ENCODE data around the gene TRAF7. TPM values are rescaled to one million over a fixed set of nuclear protein-coding genes. Genes with fewer than 3 reads are reported as not detected.

TRAF7 gene
- total RNA-seq, 1 experiment from 2014 or later, result 35.9 TPM

GRCh38 chr16:2187212-2187611 lies 31.6 kb downstream of the TRAF7 start:
- peaks cover 20% of the 10 kb centered on the region for H3K27me3 ChIP-seq
- DNase-seq, result no peak

GRCh38 chr16:2188395-2188794 lies 32.8 kb downstream of the TRAF7 start:
- H3K4me1 ChIP-seq, result no peaks in the 10 kb centered on the region

More at GRCh38 chr16:2187212-2187611, 31.6 kb downstream of the TRAF7 start:
- Histone ChIP-seq H3K36me3 (no peaks in the 10 kb centered on the region), H3K4me1 (no peaks in the 10 kb centered on the region), H3K4me3 (no peak overlapping the region), H3K9me3 (replicated peaks) (no peaks in the 10 kb centered on the region), H3K27ac (no peak overlapping the region)

DNA sequence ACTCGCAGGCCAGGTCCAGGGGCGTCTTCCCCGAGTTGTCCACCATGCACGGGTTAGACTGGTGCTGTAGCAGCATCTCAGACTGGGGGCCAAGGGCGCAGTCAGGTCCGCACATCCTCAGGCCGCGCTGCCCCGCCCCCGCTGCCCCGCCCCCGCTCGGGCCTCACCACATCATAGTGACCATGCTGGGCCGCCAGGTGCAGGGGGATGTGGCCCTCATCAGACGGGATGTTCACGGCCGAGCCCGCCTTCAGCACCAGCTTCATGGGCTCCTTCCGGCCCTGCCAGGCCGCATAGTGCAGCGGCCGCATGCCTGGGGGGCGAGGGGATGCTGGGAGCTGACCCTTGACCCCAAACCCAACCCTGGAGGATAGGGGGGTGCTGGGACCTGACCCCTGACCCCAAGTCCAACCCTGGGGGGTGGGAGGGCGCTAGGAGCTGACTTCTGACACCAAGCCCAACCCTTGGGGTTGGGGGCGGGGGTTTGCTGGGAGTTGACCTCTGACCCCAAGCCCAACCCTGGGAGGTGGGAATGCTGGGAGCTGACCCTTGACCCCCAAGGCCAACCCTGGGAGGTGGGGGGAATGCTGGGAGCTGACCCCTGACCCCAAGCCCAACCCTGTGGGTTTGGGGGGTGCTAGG lies 33.8 kb downstream of the TRAF7 start:
- Histone ChIP-seq H3K9me3 (replicated peaks) (no peaks in the 10 kb centered on the region), H3K4me3 (no peak overlapping the region), H3K36me3 (no peaks in the 10 kb centered on the region), H3K27ac (no peak overlapping the region), H3K4me1 (no peaks in the 10 kb centered on the region), H3K27me3 (peaks cover 33% of the 10 kb centered on the region)
- no peak for DNase-seq

More at GRCh38 chr16:2188395-2188794, 32.8 kb downstream of the TRAF7 start:
- Histone ChIP-seq H3K27me3 (peaks cover 24% of the 10 kb centered on the region), H3K27ac (no peak overlapping the region), H3K4me3 (no peak overlapping the region), H3K36me3 (no peaks in the 10 kb centered on the region), H3K9me3 (replicated peaks) (no peaks in the 10 kb centered on the region)
- no peak for DNase-seq

- no peak for DNase-seq
- Histone ChIP-seq H3K9me3 (replicated peaks) (no peaks in the 10 kb centered on the region), H3K27ac (no peak overlapping the region), H3K4me1 (no peaks in the 10 kb centered on the region), H3K36me3 (no peaks in the 10 kb centered on the region), H3K27me3 (peaks cover 41% of the 10 kb centered on the region), H3K4me3 (no peak overlapping the region)
These were observed 34.5 kb downstream of the TRAF7 start for GRCh38 chr16:2190002-2190658.

DNA sequence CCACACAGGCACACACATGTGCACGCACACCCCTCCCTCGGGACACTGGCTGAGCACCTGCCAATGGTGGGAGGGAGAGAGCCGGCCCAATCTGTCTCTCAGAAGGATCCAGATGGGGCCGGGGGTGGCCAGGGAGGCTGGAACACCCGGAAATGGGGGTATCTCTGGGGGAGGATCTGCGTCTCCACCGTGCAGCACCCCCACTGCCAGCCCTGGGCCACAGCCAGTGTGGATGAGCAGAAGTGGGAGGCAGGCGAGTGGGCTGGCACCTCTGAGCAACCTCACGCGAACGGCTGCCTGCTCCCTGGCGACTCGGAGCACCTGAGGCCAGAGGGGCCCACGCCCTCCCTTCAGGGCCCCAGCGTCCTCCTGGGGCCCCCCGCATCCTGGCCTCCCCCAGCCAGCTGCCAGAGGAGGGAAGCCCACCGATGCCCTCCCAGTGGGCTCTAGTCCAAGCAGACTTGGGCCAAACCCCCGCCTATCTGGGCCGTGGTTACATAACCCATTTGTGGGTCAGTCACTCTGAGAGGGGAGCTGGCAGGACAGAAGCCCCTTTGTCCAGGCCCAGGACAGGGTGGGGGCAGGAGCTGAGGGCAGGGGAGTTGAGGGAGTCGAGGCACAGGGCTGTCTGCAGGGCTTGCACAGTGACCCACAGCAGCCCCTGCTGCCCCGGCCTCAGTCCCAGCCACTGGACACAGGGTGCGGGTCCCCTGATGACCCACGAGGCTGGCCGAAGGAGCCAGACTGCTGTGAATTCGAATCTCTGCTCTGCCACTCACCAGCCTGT lies 35.3 kb downstream of the TRAF7 start:
- H3K9me3 ChIP-seq (replicated peaks), result no peaks in the 10 kb centered on the region

DNA sequence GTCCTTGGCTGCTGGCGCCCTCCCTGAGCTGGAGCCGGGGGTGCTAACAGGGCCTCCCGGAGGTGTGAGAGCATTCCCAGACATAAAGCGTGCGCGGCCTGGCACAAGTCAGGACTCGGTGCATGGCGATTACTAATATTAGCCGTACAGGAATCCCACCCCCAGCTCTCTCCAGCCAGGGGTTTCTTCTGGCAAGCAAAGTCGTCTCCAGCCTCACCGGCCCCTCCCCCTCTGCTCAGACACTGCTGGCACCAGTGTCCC lies 35.8 kb downstream of the TRAF7 start:
- no peak for DNase-seq
- Histone ChIP-seq H3K4me3 (no peak overlapping the region), H3K27me3 (peaks cover 48% of the 10 kb centered on the region), H3K27ac (no peak overlapping the region), H3K36me3 (no peaks in the 10 kb centered on the region), H3K9me3 (replicated peaks) (no peaks in the 10 kb centered on the region), H3K4me1 (peaks cover 4% of the 10 kb centered on the region; the same call in 1 of the 2 replicates)

More for the DNA sequence above, 35.3 kb downstream of the TRAF7 start:
- H3K4me1 ChIP-seq, result peaks cover 4% of the 10 kb centered on the region; the same call in 1 of the 2 replicates
- H3K27ac ChIP-seq, result no peak overlapping the region
- no peaks in the 10 kb centered on the region for H3K36me3 ChIP-seq
- no peak overlapping the region for H3K4me3 ChIP-seq
- peaks cover 48% of the 10 kb centered on the region for H3K27me3 ChIP-seq
- DNase-seq, result no peak

- Histone ChIP-seq H3K27me3 (peaks cover 59% of the 10 kb centered on the region), H3K4me3 (no peak overlapping the region), H3K4me1 (peaks cover 4% of the 10 kb centered on the region; the same call in 1 of the 2 replicates), H3K36me3 (no peaks in the 10 kb centered on the region), H3K9me3 (replicated peaks) (no peaks in the 10 kb centered on the region), H3K27ac (no peak overlapping the region)
- peak; percentile 42 to 55 for DNase-seq
These were observed 38.7 kb downstream of the TRAF7 start for GRCh38 chr16:2194166-2194834.

DNA sequence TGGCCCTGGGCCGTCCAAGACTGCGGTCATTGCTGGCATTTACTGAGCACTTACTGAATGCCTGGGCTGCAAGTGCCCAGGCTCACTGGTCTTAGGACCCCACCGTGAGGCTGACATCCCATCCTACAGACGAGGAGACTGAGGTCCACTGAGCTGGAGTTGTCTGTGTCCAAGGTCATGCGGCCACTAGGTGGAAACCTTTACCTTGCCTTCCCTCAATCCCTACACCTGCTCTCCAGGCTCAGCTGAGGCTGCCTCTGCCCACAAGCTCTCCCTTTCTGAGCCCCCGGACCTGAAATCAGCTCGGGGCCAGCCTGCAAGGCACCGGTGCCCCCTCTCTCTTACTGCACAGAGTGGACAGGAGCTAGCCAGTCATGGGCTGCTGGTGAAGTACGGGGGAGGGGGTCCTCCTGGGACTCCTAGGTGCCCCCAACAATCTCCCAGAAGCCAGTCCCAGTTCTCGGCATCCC lies 39.3 kb downstream of the TRAF7 start:
- Histone ChIP-seq H3K27me3 (peaks cover 59% of the 10 kb centered on the region), H3K4me1 (peaks cover 4% of the 10 kb centered on the region; the same call in 1 of the 2 replicates), H3K36me3 (no peaks in the 10 kb centered on the region), H3K27ac (no peak overlapping the region), H3K4me3 (no peak overlapping the region), H3K9me3 (replicated peaks) (no peaks in the 10 kb centered on the region)
- peak; percentile 48 to 60 for DNase-seq

DNA sequence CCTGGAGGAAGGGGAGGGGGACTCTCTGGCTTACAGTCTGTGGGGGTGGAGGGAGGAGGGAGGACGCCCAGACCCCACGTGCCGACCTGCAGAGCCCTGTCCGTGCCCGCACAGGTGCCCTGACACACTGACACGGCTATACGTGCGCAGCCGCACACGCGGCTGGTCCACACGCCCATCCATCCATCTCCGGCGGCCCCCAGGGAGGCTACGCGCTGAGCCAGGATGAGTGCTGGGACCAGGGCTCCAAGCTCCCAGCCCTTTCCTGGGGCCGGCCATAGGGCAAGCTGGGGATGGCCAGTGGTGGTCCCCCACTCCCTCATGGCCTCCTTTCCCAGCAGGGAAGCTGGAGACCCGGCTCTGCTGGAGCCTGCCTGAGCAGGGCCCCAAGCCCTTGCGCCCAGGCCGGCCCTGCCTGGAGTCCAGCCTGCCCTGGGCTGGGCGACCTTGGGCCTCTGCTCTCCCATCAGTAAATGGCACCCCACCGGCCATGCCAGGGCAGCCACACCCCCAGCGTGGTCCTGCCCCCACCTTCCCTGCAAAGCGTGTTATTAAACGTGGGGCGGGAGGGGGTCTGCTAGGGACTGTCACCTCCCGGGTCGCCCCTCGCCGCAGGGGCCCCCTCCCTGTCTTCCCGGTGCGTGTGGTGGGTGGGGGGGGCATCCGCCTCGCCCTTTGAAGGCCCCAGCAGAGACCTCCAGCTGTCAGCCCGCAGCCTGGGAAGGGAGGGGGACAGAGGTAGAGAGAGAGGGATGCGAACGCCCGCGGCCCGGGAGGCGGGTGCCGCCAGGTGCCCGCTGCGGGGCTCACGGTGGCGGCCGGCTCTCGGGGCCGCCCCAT lies 40.0 kb downstream of the TRAF7 start:
- Histone ChIP-seq H3K27ac (no peak overlapping the region), H3K4me1 (peaks cover 4% of the 10 kb centered on the region; the same call in 1 of the 2 replicates), H3K9me3 (replicated peaks) (no peaks in the 10 kb centered on the region), H3K27me3 (peaks cover 56% of the 10 kb centered on the region), H3K36me3 (no peaks in the 10 kb centered on the region), H3K4me3 (peak overlapping the region; percentile 32; the same call in 1 of the 2 replicates)
- no peak for DNase-seq

DNA sequence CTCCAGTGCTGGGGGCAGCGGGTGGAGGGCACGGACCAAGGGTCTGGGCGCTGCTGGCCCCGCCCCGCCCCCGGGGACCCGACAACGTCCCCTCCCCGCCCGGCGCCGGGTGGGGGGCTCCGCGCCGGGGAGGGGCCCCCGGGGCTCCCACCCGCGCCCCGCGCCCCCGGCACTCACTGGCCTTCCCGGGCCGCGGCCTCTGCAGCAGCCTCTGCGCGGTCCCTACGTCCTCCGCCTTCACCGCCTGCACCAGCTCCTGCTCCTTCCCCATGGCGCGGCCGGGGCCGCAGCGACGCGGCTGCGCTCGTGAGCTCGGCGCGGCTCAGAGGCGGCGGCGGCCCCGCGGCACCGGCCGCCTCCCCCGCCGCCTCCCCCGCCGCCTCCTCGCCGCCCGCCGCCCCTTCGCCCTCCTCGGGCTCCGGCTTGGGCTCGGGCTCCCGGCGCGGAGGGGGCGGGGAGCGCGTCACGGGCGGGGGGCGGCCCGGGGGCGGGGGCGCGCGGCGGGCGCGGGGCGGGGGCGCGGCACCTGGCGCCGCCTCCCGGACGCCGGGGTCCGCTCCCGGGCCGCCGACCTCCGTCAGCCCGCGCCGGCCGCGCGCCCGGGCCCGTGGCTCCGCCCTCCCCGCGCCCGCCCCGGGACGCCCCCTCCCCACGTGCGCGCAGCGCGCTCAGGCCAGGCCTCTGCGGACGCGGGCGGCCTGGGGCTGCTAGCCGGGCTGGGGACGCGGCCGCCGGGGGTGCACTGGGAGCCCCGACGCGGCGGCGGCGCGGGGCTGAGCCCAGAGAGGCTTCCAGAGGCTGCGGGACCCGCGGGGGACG lies 40.8 kb downstream of the TRAF7 start, which contains the start of gene CASKIN1:
Gene CASKIN1, minus strand, starts transcription at position 444 of the 819 bp plus-strand sequence. Its CDS starts 173 bp downstream, at position 271.
- peaks cover 48% of the 10 kb centered on the region for H3K27me3 ChIP-seq

DNA sequence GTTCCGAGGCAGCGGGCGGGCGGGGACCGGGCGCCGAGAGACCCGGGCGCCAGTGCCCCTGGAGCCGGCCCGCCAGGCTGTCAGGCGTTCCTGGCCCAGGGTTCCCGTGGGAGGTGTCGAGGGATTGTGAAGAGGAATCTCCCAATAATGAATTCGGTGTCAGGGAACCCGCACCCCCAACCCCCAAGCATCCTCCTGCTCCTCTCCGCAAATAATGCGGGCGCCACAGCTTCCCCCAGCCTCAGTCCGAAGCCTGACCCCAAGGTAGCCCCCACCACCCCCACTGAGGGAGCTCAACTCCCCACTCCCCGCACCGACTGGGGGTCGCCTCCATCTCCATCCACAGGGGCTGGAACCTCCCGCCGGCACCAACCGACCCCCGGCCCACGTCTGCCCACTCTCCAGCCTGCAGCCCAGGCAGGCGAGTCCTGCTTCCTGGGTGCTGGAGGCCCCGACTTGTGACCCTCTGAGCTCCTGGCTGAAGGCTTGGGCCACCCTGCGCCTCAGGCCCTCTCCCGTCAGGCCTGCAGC lies 41.5 kb downstream of the TRAF7 start:
- H3K9me3 ChIP-seq (replicated peaks), result no peaks in the 10 kb centered on the region
- no peaks in the 10 kb centered on the region for H3K36me3 ChIP-seq
- DNase-seq, result no peak
- no peak overlapping the region for H3K27ac ChIP-seq
- no peak overlapping the region for H3K4me3 ChIP-seq
- H3K27me3 ChIP-seq, result peaks cover 43% of the 10 kb centered on the region
- H3K4me1 ChIP-seq, result peaks cover 4% of the 10 kb centered on the region; the same call in 1 of the 2 replicates

More for the DNA sequence above, 40.8 kb downstream of the TRAF7 start, which contains the start of gene CASKIN1:
- peak within 1 kb of the TSS; percentile 32; the same call in 1 of the 2 replicates for H3K4me3 ChIP-seq
- DNase-seq, result peak in 1 of 2 experiments; percentile 43
- H3K27ac ChIP-seq, result no peak within 1 kb of the TSS
- no peaks in the 10 kb centered on the region for H3K9me3 ChIP-seq (replicated peaks)
- peaks cover 4% of the 10 kb centered on the region; the same call in 1 of the 2 replicates for H3K4me1 ChIP-seq
- H3K36me3 ChIP-seq, result no peaks in the 10 kb centered on the region

DNA sequence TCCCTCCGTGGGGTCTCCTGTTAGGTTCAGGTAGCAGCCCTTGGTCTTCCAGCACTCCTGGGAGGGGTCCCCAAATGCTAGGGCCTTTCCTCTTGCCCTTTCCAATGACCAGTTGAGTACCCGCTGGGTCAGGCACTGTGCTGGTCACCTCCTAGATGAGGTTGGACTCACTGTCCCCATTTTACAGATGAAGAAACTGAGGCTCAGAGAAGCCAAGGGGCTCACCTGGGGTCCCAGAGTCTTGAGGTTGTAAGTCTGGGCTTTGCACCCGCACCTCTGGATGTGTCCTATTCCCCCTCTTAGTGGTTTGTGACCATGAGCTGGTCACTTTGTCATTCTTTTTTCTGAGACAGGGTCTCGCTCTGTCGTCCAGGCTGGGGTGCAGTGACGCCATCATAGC lies 42.2 kb downstream of the TRAF7 start:
- no peak overlapping the region for H3K4me3 ChIP-seq
- no peaks in the 10 kb centered on the region for H3K36me3 ChIP-seq
- no peak for DNase-seq
- H3K9me3 ChIP-seq (replicated peaks), result no peaks in the 10 kb centered on the region
- H3K4me1 ChIP-seq, result peaks cover 4% of the 10 kb centered on the region; the same call in 1 of the 2 replicates
- H3K27ac ChIP-seq, result no peak overlapping the region
- peaks cover 43% of the 10 kb centered on the region for H3K27me3 ChIP-seq

DNA sequence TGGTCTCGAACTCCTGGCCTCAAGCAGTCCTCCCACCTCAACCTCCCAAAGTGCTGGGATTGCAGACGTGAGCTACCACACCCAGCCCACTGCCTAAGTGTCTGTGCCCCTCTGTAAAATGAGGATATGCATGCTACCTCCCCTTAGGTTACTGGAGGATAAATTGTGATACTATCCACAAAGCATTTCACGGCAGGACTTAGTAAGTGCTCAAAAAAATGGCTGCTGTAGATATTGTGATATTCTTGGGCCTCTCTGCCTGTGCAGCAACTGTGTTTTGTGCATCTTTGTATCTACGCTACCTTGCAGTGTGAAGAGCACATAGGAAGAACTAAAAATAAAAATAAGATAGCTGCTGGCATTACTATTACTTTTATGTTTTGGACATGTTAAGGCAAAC lies 42.7 kb downstream of the TRAF7 start:
- no peaks in the 10 kb centered on the region for H3K9me3 ChIP-seq (replicated peaks)
- peaks cover 4% of the 10 kb centered on the region; the same call in 1 of the 2 replicates for H3K4me1 ChIP-seq
- H3K27ac ChIP-seq, result no peak overlapping the region
- H3K36me3 ChIP-seq, result no peaks in the 10 kb centered on the region
- H3K27me3 ChIP-seq, result peaks cover 41% of the 10 kb centered on the region
- DNase-seq, result no peak
- no peak overlapping the region for H3K4me3 ChIP-seq
